Glutamatergic neuron (in vitro differentiated cells): Measurements from ENCODE around the gene JUND. TPM values are rescaled to one million over a fixed set of nuclear protein-coding genes. Genes with fewer than 3 reads are reported as not detected.
A peak's percentile ranks its signal among the peaks of the same experiment; 100 is the strongest.

ENCODE experiments used
- DNase-seq: peaks from one replicate; pipeline ENCODE4 v3.0.0; 2022
- H3K27ac Mint-ChIP-seq: one replicate; pipeline ENCODE4 v1.8.0; 2020; ENCODE audit warnings: mild to moderate bottlenecking, mixed read lengths, inconsistent platforms; ENCODE audit not compliant: unreplicated experiment
- H3K27me3 Mint-ChIP-seq: one replicate; pipeline ENCODE4 v1.8.0; 2020; ENCODE audit warnings: mild to moderate bottlenecking, moderate library complexity, mixed read lengths, inconsistent platforms; ENCODE audit not compliant: unreplicated experiment
- H3K36me3 Mint-ChIP-seq: one replicate; pipeline ENCODE4 v1.8.0; 2020; ENCODE audit warnings: mild to moderate bottlenecking, mixed read lengths, inconsistent platforms; ENCODE audit not compliant: unreplicated experiment
- H3K4me1 Mint-ChIP-seq: one replicate; pipeline ENCODE4 v1.8.0; 2020; ENCODE audit warnings: mild to moderate bottlenecking, low read depth, mixed read lengths, inconsistent platforms; ENCODE audit not compliant: unreplicated experiment
- H3K4me3 Mint-ChIP-seq: one replicate; pipeline ENCODE4 v1.8.0; 2020; ENCODE audit warnings: mild to moderate bottlenecking, mixed read lengths, inconsistent platforms; ENCODE audit not compliant: unreplicated experiment
- H3K9me3 Mint-ChIP-seq: one replicate; pipeline ENCODE4 v1.8.0; 2020; ENCODE audit warnings: mild to moderate bottlenecking, moderate library complexity, mixed read lengths, inconsistent platforms; ENCODE audit not compliant: unreplicated experiment
- total RNA-seq: library from RNA; stranded (reverse); fragmentation: NEBNext Ultra II Directional; extraction: Animal tissue kit (Norgen Biotek cat#: 25700); gene quantifications from one replicate; pipeline ENCODE4 v1.2.1, GENCODE V29; 2021; ENCODE audit not compliant: unreplicated experiment
- TF ChIP-seq, protein P1 (sequence below): fragments of 200-600 bp; sonication (generic); IDR thresholded peaks from one replicate; pipeline ENCODE4 v1.5.0; 2021; ENCODE audit not compliant: partially characterized antibody, unreplicated experiment

The JUND gene
- total RNA-seq, 1 donor from 2014 or later, result 341 TPM

DNA sequence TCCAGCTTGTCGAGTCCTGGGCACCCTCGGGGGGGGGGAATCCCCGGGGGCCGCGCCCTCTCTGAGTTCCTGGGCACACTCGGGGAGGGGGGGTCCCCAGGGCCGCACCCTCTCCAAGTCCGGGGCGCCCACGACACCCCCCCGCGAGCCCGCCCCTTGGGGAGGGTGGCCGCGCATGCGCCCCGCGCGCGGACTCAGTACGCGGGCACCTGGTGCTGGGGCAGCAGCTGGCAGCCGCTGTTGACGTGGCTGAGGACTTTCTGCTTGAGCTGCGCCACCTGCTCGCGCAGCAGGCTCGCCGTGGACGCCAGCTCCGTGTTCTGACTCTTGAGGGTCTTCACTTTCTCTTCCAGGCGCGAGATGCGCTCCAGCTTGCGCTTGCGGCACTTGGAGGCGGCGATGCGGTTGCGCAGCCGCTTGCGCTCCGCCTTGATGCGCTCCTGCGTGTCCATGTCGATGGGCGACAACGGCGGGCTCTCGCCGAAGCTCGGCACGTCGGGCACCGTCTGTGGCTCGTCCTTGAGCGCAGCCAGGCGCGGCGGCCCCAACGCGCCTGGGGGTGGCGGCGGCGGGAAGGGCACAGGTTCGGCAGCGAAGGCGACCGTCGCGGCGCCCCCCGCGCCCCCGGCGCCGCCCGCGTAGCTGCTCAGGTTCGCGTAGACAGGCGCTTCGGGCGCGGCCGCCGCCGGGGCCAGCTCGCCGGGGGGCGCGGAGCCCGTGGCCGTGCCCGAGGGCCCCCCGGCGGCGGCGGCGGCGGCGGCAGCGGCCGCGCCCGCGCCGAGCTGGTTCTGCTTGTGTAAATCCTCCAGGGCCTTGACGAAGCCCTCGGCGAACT, 958 bp downstream of the JUND start:
- peak; percentile 82 for DNase-seq
- TF ChIP-seq, protein P1, sequence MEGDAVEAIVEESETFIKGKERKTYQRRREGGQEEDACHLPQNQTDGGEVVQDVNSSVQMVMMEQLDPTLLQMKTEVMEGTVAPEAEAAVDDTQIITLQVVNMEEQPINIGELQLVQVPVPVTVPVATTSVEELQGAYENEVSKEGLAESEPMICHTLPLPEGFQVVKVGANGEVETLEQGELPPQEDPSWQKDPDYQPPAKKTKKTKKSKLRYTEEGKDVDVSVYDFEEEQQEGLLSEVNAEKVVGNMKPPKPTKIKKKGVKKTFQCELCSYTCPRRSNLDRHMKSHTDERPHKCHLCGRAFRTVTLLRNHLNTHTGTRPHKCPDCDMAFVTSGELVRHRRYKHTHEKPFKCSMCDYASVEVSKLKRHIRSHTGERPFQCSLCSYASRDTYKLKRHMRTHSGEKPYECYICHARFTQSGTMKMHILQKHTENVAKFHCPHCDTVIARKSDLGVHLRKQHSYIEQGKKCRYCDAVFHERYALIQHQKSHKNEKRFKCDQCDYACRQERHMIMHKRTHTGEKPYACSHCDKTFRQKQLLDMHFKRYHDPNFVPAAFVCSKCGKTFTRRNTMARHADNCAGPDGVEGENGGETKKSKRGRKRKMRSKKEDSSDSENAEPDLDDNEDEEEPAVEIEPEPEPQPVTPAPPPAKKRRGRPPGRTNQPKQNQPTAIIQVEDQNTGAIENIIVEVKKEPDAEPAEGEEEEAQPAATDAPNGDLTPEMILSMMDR, result no peak

DNA sequence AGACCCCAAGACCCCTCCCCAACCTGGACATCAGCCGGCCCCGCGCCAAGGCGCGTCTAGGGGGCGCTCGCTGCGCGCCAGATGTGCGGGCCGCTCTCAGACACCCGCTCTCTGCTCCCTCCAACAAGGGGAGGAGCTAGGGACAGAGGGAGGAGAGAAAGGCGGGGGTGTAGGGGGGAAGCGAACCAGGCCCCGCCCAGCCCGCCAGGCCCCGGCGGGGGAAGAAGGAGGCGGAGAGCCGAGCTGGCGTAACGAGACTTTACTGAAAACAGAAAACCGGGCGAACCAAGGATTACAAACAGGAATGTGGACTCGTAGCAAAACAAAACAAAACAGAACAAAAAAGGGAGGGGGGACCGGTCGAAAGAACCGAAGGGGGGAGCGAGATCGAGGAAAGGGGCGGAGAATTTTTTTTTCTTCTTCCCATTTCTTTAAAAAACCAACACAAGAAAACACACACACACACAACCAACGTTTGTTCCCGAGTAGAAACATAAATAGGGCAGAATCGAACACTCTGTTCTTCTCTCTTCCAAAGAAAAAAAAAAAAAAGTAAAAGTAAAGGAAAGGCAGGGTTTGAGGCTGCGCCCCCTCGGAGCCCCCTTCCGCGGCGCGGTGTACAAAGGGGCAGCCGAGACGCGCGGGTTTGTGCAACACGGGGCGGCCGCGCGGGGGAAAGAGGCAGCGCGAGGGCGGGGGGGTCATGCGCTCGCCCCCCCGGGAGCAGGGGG, 1.7 kb downstream of the JUND start:
- TF ChIP-seq, protein P1, result peak; percentile 78
- Mint-ChIP-seq H3K4me3 (peak overlapping the region; percentile 94), H3K27me3 (peaks cover 24% of the 10 kb centered on the region), H3K36me3 (peaks cover 8% of the 10 kb centered on the region), H3K9me3 (peaks cover 21% of the 10 kb centered on the region), H3K27ac (peak overlapping the region; percentile 99), H3K4me1 (peaks cover 10% of the 10 kb centered on the region)
- peak; percentile 91 for DNase-seq

More for the DNA sequence above, 958 bp downstream of the JUND start:
- Mint-ChIP-seq H3K36me3 (peaks cover 8% of the 10 kb centered on the region), H3K27ac (peak overlapping the region; percentile 98), H3K4me1 (peaks cover 10% of the 10 kb centered on the region), H3K9me3 (peaks cover 21% of the 10 kb centered on the region), H3K4me3 (peak overlapping the region; percentile 92), H3K27me3 (peaks cover 24% of the 10 kb centered on the region)

DNA sequence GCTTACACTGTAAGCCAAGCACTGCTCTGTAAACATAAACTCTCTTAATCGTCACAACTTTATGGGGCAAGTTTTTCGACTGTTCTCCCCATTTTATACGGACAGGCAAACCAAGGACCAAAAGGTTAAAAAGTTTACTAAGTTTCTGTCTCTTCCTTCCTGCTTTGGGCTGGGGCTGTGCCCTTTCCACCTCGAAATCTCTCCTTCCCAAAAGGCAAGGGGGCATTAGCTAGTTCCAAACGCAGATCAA, 2.2 kb downstream of the JUND start:
- peaks cover 24% of the 10 kb centered on the region for H3K27me3 Mint-ChIP-seq
- peak overlapping the region; percentile 94 for H3K4me3 Mint-ChIP-seq
- TF ChIP-seq, protein P1, result no peak
- H3K36me3 Mint-ChIP-seq, result peaks cover 8% of the 10 kb centered on the region
- H3K27ac Mint-ChIP-seq, result peak overlapping the region; percentile 99
- peaks cover 21% of the 10 kb centered on the region for H3K9me3 Mint-ChIP-seq
- H3K4me1 Mint-ChIP-seq, result peaks cover 10% of the 10 kb centered on the region
- DNase-seq, result no peak

DNA sequence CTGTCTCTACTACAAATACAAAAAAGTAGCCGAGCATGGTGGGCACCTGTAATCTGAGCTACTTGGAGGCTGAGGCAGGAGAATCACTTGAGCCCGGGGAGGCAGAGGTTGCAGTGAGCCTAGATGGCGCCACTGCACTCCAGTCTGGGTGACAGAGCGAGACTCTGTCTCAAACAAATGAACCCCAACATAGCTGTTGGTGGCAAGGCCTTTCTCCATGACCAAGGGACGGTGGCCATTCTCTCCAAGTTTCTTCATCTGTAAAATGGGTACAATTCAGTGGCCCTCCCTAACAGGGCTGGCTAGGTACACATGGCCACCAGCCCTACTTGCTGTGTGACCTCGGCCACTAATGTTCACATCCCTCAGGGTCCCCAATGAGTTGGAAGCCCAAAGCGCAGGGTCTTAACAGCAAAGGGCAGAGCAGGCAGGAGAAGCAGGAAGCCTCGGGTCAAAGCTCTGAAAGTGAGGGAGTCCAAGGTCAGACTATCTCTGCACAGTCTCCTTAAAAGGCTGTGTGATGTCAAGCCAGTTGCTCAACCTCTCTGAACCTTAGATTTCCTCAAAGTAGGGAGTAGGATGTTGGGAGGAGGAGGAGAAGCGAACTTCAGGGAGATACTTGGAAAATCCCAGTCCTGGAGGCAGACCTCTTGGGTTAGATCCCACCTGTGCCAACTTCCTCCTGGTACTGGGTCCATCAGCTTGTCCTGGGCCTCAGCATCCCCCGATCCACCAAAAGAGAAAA, 2.7 kb downstream of the JUND start:
- TF ChIP-seq, protein P1, result no peak
- no peak for DNase-seq
- peaks cover 8% of the 10 kb centered on the region for H3K36me3 Mint-ChIP-seq
- peak overlapping the region; percentile 94 for H3K4me3 Mint-ChIP-seq
- H3K27me3 Mint-ChIP-seq, result peaks cover 24% of the 10 kb centered on the region
- H3K9me3 Mint-ChIP-seq, result peaks cover 23% of the 10 kb centered on the region
- peaks cover 10% of the 10 kb centered on the region for H3K4me1 Mint-ChIP-seq
- peak overlapping the region; percentile 99 for H3K27ac Mint-ChIP-seq
